ENCODE measurements around the gene GLOD5. TPM values are rescaled to one million over a fixed set of nuclear protein-coding genes. Genes with fewer than 3 reads are reported as not detected.

Gene GLOD5
- not detected in 2 replicates for total RNA-seq

DNA sequence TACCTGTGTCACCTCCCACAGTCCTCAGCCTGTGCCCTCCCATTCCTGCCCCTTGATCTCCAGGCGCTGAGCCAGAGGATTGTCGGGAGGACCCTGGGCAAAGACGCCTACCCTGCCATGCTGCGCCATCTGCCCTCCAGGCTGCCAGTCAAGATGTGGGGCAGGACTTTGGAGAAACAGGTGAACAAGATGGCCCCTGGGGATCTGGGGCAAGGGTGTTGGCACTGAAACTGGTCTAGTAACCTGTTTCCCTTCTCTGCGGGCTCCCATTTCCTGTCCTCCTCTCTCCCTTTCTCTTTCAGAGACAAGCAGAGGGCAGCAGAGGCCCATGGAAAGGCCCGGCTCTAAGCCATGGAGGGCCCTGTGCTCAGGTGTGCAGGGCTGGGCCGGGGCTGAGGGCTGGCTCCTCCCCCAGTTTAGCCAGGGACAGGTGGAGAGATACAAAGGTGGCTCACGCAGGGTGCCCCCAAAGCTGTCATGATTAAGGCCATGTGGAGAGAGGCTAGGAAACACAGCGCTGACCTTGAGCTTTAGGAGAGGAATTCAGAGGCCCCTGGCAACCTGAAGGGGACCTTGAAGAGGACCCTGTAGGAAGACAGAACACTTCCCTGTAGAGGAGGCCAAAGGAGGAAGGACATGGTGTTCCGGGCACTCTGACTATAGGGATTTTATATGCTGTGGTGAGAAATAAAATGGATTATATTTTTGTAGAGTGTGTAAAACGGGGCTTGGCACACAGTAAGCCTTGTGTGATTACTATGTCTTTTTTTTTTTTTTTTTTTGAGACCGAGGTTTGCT is at the start of gene GLOD5:
GLOD5 (plus strand) TSS at position 74 of the 798 bp plus-strand sequence; CDS start at position 118, 44 bp downstream.

DNA sequence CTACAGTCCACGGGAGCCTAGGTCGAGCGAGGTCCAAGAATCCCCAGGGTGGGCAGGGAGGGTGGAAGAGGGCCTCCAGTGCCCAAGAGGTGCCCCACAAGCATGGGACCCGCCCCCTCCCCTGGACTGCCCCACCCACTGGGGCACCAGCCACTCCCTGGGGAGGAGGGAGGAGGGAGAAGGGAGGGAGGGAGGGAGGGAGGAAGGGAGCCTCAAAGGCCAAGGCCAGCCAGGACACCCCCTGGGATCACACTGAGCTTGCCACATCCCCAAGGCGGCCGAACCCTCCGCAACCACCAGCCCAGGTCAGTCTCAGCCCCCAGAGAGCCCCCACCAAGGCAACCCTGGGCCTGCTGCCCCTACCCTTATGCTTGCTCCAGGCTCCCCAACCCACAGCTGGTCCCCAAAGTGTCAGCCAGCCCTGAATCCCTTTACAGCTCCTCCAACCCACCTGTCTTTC is 24.8 kb downstream of the GLOD5 start, which contains the start of gene GATA1:
GATA1 (plus strand) TSS at position 250 of the 460 bp plus-strand sequence. CDS start 4,520 bp downstream, outside the sequence.

DNA sequence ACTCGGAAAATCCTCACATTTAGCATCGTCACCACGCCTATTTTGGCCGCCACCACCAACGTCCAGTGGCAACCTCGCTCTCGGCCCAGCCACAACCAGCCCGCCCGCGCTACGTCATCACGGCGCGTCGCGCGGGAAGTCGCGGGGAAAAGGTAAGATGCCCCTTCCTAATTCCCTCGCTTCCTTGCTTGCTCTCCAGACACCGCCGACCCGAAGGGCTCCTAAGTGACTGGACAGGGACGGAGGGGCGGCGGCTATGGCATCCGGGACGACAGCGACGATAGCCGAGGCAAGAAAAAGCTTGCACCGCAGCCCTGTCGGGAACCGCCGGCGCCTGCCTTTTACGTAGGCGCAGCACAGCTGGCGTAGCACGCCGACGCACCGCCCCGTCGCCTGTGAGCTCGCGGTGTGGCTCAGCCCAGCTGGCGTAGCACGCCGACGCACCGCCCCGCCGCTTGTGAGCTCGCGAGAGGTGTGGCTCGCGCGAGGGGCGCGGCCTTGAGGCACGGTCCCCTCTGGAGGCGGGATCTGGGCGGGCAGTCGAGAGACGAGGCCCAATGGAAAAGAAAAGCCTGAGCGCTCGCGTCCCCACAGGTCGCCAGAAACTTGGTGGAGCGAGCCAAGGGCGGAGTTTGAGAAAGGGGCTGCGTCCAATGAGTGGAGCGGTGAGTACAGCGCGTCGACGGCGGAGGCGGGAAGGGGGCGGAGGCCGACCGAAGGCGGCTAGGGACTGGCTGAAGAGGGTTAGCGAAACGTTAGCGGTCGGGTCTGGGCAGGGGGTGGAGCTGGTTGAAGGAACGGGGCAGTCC is 39.9 kb downstream of the GLOD5 start, which contains the start of gene HDAC6:
HDAC6 (plus strand) TSS at position 788 of the 809 bp plus-strand sequence. CDS start 626 bp downstream, outside the sequence.

Other genes starting within 250 kb of the GLOD5 start
- gene EBP, start 239.9 kb upstream of the GLOD5 start, total RNA-seq, result 71.2 and 154 TPM in 2 replicates
- 10.3 and 10.5 TPM in 2 replicates for gene TBC1D25, start 222.0 kb upstream of the GLOD5 start, total RNA-seq
- 143 and 161 TPM in 2 replicates for gene RBM3, start 187.3 kb upstream of the GLOD5 start, total RNA-seq
- gene WDR13, start 164.3 kb upstream of the GLOD5 start, total RNA-seq, result 99.2 and 124 TPM in 2 replicates
- 0.38 TPM in 1 of 2 replicates, not detected in the other for gene WAS, start 77.9 kb upstream of the GLOD5 start, total RNA-seq
- 3.9 and 29.8 TPM in 2 replicates for gene SUV39H1, start 65.0 kb upstream of the GLOD5 start, total RNA-seq
- gene GATA1, start 24.8 kb downstream of the GLOD5 start, total RNA-seq, result not detected in 2 replicates
- 44.2 and 61.4 TPM in 2 replicates for gene HDAC6, start 40.3 kb downstream of the GLOD5 start, total RNA-seq
- not detected in 2 replicates for gene ERAS, start 64.8 kb downstream of the GLOD5 start, total RNA-seq
- gene PCSK1N, start 73.9 kb downstream of the GLOD5 start, total RNA-seq, result 9.5 and 32.6 TPM in 2 replicates
- gene TIMM17B, start 136.0 kb downstream of the GLOD5 start, total RNA-seq, result 76.9 and 84.4 TPM in 2 replicates
- 59.7 and 70.9 TPM in 2 replicates for gene PQBP1, start 136.2 kb downstream of the GLOD5 start, total RNA-seq
- 26.7 and 34.0 TPM in 2 replicates for gene SLC35A2, start 149.9 kb downstream of the GLOD5 start, total RNA-seq
- 9.0 and 13.0 TPM in 2 replicates for gene PIM2, start 157.3 kb downstream of the GLOD5 start, total RNA-seq
- gene OTUD5, start 195.9 kb downstream of the GLOD5 start, total RNA-seq, result 34.7 and 47.8 TPM in 2 replicates
- gene KCND1, start 210.1 kb downstream of the GLOD5 start, total RNA-seq, result 0.98 and 3.4 TPM in 2 replicates
- gene GRIPAP1, start 240.5 kb downstream of the GLOD5 start, total RNA-seq, result 9.3 and 17.5 TPM in 2 replicates

Data from mesangial cell (primary cell).